ENCODE measurements around the gene MTIF3.

MTIF3 gene

DNA sequence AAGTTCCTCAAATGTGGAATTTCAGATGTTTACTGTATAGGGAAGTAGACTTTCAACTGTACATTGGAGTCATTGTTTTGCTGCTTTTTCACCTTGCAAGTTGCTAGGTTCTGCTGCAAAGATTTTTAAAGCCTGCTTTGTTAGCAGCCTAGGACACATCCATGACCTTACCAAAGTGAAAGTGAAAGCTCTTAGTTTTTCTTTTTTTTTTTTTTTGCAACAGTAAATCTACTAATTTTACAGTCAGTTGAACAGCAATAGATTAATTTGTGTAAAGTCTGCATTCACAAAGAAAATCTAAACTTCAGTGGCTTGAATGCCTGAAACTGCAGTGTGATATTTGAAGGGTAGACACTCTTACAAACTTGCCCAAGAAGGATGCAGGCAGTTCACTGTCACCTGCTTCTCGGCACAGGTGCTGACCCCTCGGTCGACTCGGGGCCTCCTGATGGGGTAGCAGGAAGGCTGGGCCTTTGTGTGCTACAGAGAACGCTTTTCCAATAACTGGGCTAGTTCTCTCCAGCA, 5.0 kb upstream of the MTIF3 start:
- no peak for DNase-seq

DNA sequence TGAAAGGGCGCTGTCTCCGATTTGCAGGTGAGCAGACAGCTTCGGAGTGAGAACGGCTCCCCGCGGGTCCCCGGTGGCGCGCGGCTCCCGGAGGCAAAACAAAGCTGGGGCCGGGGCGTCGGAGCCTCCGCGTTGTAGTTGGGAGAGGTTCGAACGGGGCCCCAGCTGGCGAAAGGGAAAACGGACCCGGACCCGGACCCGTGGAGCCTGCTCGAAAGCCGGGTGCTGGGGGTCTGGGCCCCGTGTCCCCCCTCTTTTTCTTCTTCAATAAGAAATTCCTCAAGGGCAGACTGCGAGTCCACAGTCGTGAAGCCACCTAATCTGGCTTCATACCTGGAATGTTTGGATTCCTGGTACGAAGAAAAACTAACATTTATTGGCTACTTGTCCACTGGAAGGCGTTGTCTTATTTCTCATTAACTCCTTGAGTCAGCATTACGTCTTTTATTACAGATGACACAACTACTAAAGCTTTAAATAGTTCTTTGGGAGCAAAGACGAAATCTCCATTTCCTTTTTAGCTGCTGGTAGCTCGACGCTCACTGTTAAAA, 632 bp upstream of the MTIF3 start:
- DNase-seq = peak; percentile 1

DNA sequence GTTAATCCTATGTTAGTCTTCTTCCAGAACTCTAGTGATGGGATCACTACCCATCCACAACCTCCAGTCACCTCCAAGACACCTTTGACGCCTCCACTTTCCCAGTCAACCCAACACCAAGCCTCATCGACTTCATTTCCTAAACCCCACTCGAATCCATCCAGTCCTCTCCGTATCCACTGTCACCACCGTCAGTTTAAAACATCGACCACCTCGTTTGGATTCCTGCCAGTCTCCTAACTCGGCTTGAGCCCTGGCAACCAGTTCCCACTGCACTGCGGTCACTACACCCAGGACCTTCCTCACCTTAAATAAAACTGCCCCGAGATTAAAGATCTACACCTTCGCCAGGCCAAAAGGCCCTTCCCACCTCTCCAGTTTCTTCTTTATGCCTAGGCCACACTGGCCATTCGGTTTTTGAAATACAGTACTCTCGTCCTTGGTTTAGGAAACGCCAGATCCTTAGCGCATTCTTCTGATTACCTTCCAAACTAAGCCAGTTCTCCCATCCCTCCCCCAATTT, 1.2 kb downstream of the MTIF3 start:
- no peak for DNase-seq

DNA sequence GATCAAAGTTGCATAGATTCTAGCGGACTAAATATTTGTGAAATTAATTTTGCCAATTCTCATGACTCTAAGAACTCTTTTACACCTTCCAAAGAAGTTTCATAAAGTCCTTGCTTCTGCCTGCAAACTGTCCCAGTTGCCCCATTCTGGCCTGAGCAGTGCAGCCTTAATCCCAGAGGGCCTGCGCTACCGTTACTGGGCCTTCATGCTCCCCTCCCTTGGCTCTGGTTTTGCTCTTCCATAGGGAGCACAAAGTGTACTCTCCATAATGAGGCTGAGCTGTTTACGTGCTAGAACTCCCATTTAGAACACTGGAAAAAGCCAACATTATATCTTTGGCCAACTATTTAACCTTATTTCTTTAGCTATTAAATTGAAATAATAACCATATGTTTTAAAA, 2.1 kb downstream of the MTIF3 start:
- no peak for DNase-seq

DNA sequence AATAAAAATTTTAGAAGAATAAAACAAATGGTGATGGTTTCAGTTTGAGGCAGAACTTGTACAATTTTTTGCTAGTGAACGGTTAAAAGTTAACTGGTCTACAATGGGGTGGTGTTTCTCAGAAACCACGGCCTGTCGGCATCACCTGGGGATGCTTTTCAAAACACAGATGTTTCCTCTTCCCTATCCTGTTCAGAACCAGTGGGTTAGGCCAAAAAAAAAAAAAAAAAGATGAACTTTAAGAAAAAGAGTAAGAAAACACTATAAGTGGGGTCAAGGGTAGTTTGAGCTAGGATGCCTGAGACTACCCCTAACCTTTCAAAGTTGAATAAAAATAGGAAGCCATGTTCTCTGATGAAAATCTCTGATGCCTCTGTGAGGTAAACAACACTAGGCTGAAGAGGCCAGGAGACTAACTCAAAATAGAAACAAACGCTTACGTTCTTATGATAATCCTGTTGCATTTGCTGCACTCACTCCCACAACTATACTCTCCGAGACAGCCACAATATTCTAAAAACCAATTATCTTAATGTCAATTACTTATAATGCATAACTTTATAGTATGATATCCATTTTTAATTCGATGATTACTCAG, 3.3 kb downstream of the MTIF3 start:
- no peak for DNase-seq

DNA sequence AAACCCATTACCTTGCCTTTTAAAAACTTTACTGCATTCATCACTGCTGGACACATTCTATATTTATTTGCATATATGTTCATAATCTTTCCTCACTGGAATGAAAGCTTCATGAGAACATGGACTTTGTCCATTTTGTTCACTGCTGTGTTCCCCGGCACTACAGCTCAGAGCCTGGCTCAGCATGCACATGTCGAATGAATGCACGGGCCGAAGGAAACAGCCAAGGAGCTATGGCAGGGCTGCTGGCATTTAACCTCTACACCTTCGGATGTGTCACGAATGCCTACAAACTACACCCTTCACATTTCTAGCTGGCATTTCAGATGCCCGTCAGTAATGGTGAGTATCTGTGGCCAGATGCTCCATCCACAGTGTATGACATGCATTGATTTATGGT, 7.6 kb downstream of the MTIF3 start:
- no peak for DNase-seq

DNA sequence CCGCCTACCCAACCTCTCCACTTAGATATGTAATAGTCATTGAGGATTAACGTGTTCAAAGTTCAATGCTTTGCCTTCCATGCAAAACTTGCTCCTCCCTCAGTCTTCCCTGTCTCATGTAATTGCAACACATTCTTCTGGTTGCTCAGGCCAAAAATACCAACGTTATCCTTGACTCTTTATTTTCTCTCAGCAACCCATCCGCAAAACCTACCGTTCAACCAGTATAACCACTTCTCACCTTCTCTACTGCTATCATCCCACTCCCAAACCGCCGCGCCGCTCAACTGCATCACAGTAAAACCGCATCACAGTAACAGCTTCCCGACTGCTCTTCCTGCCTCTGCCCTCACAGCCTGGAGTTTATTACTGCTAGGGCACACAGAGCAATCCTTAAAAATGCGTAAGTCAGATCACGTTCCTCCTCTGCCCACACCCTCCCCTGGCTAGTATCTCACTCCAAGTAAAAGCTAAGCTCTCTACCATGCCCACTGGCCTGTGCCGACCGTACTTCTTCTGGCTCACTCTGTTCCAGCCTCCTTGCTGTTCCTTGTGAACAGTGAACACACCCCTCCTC, 8.2 kb downstream of the MTIF3 start:
- DNase-seq = no peak

DNA sequence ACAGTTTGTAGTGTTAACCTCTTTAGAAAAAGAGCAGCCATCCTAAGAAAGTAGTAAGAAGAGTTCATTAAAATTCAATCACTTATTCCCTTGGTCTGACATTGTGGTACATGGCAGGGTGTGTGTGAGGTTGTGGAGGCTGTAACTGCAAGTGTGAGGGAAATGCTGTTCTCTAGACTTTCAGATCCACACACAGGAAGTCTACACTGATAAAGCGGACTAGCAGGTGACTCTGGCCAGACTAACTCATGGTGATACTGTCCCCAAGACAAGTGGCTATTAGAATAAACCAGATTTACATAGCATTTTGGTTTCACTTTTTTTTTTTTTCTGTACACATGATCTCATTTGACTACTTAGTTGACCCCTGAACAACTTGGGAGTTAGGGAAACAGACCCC, 10.0 kb downstream of the MTIF3 start:
- DNase-seq = no peak

DNA sequence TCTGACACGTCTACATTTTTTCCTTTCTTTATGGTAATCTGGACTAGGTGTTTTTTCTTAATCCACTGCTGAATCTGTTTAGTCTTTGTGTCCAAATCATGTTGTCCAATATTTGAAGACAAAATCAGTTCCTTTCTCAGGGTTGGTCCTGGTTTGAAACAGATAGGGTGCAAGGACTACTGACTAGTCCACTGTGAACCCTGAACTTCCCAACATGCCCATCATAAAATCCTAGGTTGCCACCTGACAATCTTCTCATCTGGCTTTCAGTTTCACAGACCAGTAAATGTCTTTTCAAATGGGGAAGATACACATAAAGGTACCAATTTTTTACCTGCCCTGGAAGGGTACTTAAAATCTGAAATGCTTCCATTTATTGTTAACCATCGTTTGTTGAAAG, 13.2 kb downstream of the MTIF3 start:
- DNase-seq = no peak

DNA sequence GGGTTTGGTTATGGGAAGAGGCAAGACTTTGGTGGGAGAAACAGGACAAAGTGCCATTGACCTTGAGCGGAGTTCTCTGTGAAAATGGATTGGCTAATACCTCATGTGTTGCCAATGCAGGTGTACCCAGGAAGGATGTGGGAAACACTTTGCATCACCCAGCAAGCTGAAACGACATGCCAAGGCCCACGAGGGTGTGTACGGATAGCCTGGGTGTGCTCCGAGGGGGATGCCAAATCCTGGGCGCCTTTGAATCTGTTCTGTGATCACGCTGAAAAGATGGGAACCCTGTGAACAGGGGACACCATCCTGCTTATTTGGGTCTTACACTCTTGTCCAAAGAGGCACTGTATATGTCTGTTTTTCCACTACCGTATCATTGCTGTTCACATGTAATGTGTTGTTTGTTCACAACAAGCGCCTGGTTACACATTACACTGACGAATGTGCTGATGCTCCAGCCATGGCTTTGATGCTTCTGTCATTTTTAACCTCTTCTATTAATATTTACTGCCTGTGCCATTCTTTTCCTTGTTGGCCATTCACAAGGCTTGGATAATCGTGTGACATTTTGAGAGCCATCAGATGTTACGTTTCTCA, 17.7 kb downstream of the MTIF3 start:
- no peak for DNase-seq

DNA sequence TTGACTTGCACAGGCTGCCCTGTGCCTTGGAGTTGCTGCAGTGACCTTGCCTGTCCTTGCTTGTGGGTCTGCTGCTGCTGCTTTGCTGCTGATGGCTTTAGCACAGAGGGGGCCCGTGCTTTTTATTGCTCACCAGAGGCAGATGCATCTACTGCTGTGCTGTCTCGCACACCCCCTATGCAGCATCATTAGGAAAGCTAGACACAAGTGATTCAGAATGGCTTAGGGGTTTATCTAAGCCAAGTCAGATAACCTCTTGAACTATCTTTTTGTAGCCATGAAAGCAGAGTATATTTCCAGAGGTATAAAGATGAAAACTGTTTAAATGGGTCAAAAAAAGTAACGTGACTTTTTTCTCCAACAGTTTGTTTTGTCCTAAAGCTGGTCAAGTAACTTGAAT, 18.2 kb downstream of the MTIF3 start:
- no peak for DNase-seq

DNA sequence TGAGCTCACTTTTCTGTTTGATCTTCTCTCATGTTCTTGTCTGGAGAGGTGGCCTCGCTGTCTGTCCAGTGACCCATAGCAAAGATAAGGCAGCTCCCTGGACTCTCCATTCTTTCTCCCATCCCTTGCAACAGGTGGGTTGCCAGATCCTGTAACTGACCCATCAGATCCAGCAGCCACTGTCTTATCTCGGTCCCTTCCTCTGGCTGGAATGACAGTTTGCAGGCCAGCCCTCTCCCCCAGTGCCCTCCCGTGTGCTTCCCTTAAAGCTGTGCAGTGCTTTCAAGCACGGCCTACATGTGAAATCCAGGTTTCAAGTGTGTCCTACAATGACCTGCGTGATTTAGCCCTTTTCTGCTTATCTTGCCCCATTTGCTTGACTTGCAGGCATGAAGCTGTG, 22.2 kb downstream of the MTIF3 start:
- no peak for DNase-seq

DNA sequence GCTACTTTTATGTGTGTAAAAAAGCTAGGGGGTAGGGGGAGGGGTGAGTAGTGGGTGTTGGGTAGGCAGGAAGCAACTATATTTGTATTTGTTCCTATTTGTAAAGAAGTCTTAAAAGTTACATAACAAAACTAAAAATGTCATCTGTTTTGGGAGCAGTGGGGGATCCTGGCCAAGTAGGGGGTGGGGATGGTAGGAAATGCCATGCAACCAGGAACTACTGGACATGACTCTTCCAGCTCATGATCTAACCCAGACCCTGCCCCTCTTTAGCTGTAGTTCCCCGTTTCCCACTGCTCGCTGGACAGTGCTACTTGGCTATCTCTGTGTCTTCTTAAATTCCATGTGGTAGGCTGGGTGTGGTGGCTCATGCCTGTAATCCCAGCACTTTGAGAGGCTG, 22.7 kb downstream of the MTIF3 start:
- no peak for DNase-seq

DNA sequence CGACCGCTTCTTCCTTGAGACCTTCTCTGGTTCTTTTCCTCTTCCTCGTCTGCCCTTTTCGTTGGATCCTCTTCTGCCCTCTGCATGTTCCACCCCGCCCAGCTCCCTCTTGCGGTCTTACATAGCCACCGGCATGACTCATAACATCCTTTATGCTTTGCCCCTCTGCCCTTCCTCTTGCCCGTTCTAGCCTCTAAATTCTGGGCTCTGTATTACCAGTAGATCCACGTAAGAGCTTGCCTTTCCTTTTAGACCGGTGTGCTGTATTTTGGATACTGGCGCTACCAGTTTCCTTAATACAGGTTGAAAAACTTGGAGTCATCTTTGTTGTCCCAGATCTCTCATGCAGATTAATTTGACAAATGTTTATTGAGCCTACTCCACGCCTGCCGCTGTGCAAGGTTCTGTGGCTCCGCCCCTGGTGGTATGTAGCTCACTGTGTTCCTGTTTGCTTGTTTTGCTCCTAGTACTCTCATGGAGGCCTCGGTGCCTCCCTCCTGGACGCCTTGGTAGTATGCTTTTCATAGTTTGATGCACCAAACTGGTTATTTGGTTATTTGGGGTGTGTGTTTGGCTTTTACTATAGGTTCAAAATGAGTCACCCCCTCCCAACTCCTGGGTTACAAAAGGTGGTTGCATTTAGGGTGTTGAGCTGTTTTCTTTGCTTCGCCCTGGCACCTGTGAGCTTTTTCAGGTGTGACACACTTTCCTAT, 24.3 kb downstream of the MTIF3 start:
- DNase-seq = peak; percentile 63

DNA sequence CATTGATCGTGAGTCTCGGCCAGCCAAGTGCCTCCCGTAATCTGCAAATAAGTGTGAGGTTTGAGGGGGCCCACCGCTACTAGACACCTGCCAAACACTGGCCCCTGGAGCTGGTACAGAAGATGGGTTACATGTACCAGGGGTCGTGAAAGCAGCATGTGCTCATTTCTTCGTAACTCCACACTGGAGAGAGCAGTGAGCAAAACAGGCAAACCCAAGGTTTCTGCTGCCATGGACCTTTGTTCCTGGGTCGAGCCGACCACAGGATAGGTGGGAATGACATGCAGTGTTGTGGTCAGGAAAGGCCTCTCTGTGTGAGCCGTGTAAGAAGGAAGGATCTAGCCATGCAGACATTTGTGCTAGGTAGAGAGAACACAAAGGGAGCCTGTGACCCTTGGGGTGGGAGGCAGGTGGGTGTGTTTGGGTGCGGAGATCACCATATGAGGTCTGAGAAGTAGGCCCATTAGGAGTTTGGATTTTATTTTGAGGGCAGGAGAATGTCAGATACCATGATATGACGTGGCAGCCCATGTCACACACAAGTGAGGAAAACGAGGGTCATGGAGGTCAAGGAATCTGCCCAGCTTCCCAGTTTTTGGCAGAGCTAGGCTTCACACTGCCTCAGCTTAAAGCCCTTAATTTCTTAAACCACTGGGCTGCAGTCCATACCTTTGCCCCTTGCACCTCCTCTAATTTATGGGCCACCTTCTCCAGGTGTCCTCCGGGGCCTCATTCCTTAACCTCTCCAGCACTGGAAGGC, 25.0 kb downstream of the MTIF3 start:
- DNase-seq = no peak

DNA sequence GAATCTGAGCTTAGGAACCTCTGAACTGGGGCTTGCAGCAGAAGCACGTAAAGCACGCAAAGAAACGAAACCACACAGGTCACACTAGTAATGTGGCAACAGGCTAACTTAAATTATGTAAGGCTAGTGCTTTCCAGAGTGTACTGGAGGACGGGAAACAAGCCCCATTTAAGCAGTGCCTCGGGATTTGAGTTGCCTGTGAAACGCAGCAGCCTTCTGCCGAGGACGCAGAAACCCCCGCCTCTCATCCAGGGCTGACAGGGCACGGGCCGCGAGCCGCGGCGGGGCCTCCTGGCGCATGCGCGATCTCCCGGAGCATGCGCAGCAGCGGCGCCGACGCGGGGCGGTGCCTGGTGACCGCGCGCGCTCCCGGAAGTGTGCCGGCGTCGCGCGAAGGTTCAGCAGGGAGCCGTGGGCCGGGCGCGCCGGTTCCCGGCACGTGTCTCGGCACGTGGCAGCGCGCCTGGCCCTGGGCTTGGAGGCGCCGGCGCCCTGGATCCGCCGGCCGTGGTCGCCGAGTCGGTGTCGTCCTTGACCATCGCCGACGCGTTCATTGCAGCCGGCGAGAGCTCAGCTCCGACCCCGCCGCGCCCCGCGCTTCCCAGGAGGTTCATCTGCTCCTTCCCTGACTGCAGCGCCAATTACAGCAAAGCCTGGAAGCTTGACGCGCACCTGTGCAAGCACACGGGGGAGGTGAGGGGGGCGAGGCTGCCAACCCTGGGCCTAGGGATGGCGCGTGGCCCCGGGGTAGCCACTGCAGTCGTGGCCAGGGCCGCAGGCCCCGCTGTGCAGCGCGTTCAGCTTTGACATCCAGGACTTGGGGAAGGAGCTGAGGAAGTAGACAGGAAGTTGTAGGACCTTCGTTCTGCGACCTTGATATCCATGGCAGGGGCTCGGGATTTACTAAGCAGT, 25.9 kb downstream of the MTIF3 start, which contains the start of gene GTF3A:
TSS of gene GTF3A (plus strand) at position 374 of the 912 bp plus-strand sequence.
- peak; percentile 59 for DNase-seq

DNA sequence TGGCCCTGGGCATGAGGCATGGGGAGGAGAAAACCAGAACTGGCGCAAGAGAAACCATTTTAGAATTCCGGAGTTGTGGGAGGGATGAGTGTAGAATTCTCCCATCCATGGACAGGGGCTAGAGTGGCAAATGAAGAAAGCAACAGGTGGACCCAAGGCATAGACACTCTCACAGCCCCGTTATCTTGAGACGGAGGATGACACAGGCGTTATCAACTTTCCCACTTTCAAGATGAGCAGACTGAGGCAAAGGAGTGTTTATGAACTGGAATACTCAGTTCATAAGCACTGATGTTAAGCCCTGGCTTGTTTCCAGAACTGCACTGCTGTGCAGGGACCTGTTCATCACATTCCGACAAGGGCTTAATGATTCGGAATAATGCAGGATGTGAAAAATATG, 27.0 kb downstream of the MTIF3 start:
- no peak for DNase-seq

DNA sequence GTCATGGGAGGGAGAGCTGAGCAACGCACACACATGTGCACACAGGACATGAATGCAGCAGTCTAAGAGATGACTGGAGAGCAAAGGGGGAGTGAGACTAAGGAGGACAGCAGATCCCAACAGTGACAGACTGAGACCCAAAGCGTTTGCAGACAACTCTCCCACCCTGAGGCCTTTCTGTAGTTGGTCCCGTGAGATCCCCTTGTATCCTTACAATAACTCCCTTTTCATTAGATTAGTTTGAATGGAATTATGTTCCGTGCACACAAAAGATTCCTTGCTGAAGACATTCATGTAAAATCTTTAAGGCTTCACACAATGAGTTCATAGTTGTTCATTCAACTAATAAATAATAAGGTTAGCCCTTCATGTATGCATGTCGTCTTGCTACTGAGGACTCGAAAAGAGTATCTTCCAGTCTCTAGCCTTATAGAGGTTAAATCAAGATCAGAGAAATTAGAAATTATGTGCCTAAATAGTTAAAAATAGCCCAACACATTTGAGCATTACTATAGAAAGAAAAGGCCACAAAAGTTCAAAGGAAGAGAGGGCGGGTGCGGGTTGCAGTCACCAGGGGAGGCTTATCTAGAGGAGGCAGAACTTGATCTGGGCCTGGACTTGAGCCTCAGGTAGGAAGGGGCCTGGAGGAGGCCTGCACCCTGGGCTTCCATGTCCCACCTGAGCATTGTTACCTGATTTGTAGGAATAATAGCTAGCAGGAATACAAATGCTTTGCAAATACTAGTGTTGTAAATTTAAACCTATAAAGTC, 29.1 kb downstream of the MTIF3 start:
- no peak for DNase-seq

DNA sequence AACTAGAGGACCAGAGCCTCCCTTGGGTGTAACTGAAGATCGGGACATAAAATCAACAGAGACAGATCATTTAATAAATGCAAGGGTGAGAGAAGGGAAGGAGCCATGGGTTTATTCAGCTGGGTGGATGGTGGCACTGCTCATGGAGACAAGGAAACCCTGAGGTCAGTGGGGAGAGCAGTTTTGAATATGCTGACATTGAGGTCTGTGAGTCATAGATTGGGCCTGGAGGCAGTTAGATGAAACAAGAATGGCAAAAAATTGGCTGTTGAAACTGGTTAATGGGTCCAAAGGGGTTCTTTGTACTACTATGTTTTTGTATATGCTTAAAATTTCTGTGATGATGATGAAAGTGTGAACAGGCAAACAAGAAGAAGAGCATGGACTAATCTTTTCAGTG, 31.0 kb downstream of the MTIF3 start:
- DNase-seq = no peak

DNA sequence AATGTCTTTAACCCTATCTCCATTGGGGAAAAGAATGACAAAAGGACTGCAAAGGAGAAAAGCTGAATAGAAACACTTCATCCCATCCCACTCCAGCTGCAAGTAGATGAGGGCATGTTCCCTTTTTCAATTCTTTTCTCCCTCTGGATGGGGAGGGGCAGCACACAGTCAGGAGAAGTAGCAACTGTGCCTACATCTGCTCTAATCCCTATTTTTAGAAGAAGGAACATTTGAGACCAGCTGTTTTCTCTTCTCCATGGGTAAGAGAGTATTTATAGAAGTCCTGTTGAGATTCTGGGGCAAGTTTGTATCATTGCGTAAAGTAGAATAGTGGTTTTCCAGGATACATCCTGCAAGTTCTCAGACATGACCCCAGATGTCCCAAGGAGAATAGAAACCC, 35.2 kb downstream of the MTIF3 start:
- DNase-seq = no peak

DNA sequence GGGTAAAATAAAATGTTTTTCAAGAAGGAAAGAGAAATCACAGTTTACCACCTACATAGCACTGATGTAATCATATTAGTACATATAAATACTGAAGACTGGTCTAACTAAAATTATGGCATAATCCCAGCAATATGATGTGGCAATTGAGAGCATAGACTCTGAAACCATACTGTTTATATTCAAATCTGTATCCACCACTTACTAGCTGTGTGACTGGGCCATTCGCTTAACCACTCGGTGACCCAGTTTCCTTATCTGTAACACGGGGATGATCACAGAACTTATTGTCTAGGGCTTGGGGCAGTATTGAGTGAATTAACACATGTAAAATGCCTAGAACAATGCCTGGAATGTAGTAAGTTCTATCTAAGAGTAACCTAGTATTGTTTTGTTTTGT, 39.0 kb downstream of the MTIF3 start:
- no peak for DNase-seq

All from NCI-H226 (cell line).